Astrocyte (in vitro differentiated cells and primary cell): ENCODE results near the gene PPM1E. TPM values are rescaled to one million over a fixed set of nuclear protein-coding genes. Genes with fewer than 3 reads are reported as not detected.

Experiments used
- DNase-seq: peaks from one replicate; pipeline ENCODE4 v3.0.0-alpha.2; 2010; ENCODE audit warnings: low read depth
- FAIRE-seq: peaks from 2 replicates; lab custom pipeline; 2011; peaks lifted over from hg19 to GRCh38; lab: Jason Lieb, UNC
- H2AFZ ChIP-seq: 2 replicates; pipeline ENCODE4 v1.6.0; 2012; ENCODE audit warnings: low read depth, low read length, inconsistent platforms
- H3K27ac ChIP-seq: 2 replicates; pipeline ENCODE4 v1.5.1; 2011; ENCODE audit warnings: low read depth, low read length, inconsistent platforms
- H3K27me3 ChIP-seq: 2 replicates; pipeline ENCODE4 v1.6.0; 2011; ENCODE audit warnings: low read length, inconsistent platforms; ENCODE audit not compliant: insufficient read depth
- H3K36me3 ChIP-seq: 2 replicates; pipeline ENCODE4 v1.5.1; 2011; ENCODE audit warnings: low read length, inconsistent platforms; ENCODE audit not compliant: insufficient read depth
- H3K4me1 ChIP-seq: 2 replicates; pipeline ENCODE4 v1.5.1; 2011; ENCODE audit warnings: low read length, inconsistent platforms; ENCODE audit not compliant: insufficient read depth
- H3K4me2 ChIP-seq: 2 replicates; pipeline ENCODE4 v1.6.0; 2012; ENCODE audit warnings: low read length, inconsistent platforms
- H3K4me3 ChIP-seq: 2 replicates; pipeline ENCODE4 v1.5.1; 2011; ENCODE audit warnings: low read depth, mild to moderate bottlenecking, low read length, inconsistent platforms; ENCODE audit not compliant: insufficient read depth
- H3K79me2 ChIP-seq: 2 replicates; pipeline ENCODE4 v1.6.0; 2012; ENCODE audit warnings: mild to moderate bottlenecking, low read length, inconsistent platforms; ENCODE audit not compliant: insufficient read depth
- H3K9ac ChIP-seq: 2 replicates; pipeline ENCODE4 v1.6.0; 2012; ENCODE audit warnings: mild to moderate bottlenecking, low read length, inconsistent platforms
- H3K9me3 ChIP-seq: 2 replicates; pipeline ENCODE4 v1.5.1; 2012; ENCODE audit warnings: low read depth, mild to moderate bottlenecking, low read length, inconsistent platforms; ENCODE audit not compliant: insufficient read depth
- H4K20me1 ChIP-seq: 2 replicates; pipeline ENCODE4 v1.6.0; 2012; ENCODE audit warnings: low read length, inconsistent platforms; ENCODE audit not compliant: insufficient read depth
- H3K27ac Mint-ChIP-seq: one replicate; pipeline ENCODE4 v1.8.0; 2021; ENCODE audit warnings: mild to moderate bottlenecking, mixed read lengths; ENCODE audit not compliant: unreplicated experiment
- H3K27me3 Mint-ChIP-seq: one replicate; pipeline ENCODE4 v1.8.0; 2021; ENCODE audit warnings: low read depth, mixed read lengths; ENCODE audit not compliant: unreplicated experiment
- H3K36me3 Mint-ChIP-seq: one replicate; pipeline ENCODE4 v1.8.0; 2021; ENCODE audit warnings: low read depth, mixed read lengths; ENCODE audit not compliant: unreplicated experiment
- H3K4me1 Mint-ChIP-seq: one replicate; pipeline ENCODE4 v1.8.0; 2021; ENCODE audit warnings: low read depth, mixed read lengths; ENCODE audit not compliant: unreplicated experiment
- H3K4me3 Mint-ChIP-seq: one replicate; pipeline ENCODE4 v1.8.0; 2021; ENCODE audit warnings: mild to moderate bottlenecking, moderate library complexity, mixed read lengths; ENCODE audit not compliant: unreplicated experiment
- H3K9me3 Mint-ChIP-seq: one replicate; pipeline ENCODE4 v1.8.0; 2021; ENCODE audit warnings: mild to moderate bottlenecking, mixed read lengths; ENCODE audit not compliant: unreplicated experiment
- CTCF ChIP-seq: IDR thresholded peaks from 2 replicates; pipeline ENCODE4 v1.5.1; 2011; ENCODE audit warnings: low read depth, mild to moderate bottlenecking, inconsistent platforms, low read length, moderate library complexity; ENCODE audit not compliant: insufficient read depth
- EZH2 ChIP-seq: IDR thresholded peaks from 2 replicates; pipeline ENCODE4 v1.6.1; 2012; ENCODE audit warnings: mild to moderate bottlenecking, low read length, inconsistent platforms; ENCODE audit not compliant: insufficient read depth
- total RNA-seq: library from RNA; stranded (reverse); gene quantifications from 2 replicates; pipeline ENCODE4 v1.2.1, GENCODE V29; 2021

The PPM1E gene
- total RNA-seq, 1 donor from 2014 or later, result 0.79 TPM

- Mint-ChIP-seq H3K4me3 (no peak overlapping the region), H3K4me1 (peaks cover 26% of the 10 kb centered on the region), H3K36me3 (peaks cover 3% of the 10 kb centered on the region), H3K27ac (no peak overlapping the region), H3K27me3 (no peaks in the 10 kb centered on the region), H3K9me3 (no peaks in the 10 kb centered on the region)
- Histone ChIP-seq H3K27me3 (no peaks in the 10 kb centered on the region), H3K9ac (no peak overlapping the region), H3K4me1 (peaks cover 30% of the 10 kb centered on the region), H2AFZ (no peak overlapping the region), H3K79me2 (no peaks in the 10 kb centered on the region), H3K4me2 (no peak overlapping the region), H3K36me3 (no peaks in the 10 kb centered on the region), H3K27ac (peak overlapping the region; percentile 63), H3K9me3 (no peaks in the 10 kb centered on the region), H4K20me1 (no peaks in the 10 kb centered on the region), H3K4me3 (no peak overlapping the region)
- no peak for TF ChIP-seq CTCF
- TF ChIP-seq EZH2, result no peak
- FAIRE-seq (no peak), DNase-seq (peak; percentile 34)
Observed at GRCh38 chr17:58995247-58995940, 239.7 kb downstream of the PPM1E start.

- FAIRE-seq (no peak), DNase-seq (no peak)
- Mint-ChIP-seq H3K9me3 (no peaks in the 10 kb centered on the region), H3K27ac (no peak overlapping the region), H3K27me3 (no peaks in the 10 kb centered on the region), H3K36me3 (peaks cover 3% of the 10 kb centered on the region), H3K4me1 (peaks cover 27% of the 10 kb centered on the region), H3K4me3 (no peak overlapping the region)
- peaks cover 31% of the 10 kb centered on the region for H3K4me1 ChIP-seq
- H3K4me2 ChIP-seq, result no peak overlapping the region
- TF ChIP-seq CTCF (no peak), EZH2 (no peak)
- H2AFZ ChIP-seq, result no peak overlapping the region
- H3K36me3 ChIP-seq, result no peaks in the 10 kb centered on the region
- H3K4me3 ChIP-seq, result no peak overlapping the region
- H3K27ac ChIP-seq, result no peak overlapping the region
- no peaks in the 10 kb centered on the region for H3K79me2 ChIP-seq
- H3K9me3 ChIP-seq, result no peaks in the 10 kb centered on the region
- H4K20me1 ChIP-seq, result no peaks in the 10 kb centered on the region
- H3K27me3 ChIP-seq, result no peaks in the 10 kb centered on the region
- H3K9ac ChIP-seq, result no peak overlapping the region
Observed at GRCh38 chr17:58996968-58997367, 241.3 kb downstream of the PPM1E start.

DNA sequence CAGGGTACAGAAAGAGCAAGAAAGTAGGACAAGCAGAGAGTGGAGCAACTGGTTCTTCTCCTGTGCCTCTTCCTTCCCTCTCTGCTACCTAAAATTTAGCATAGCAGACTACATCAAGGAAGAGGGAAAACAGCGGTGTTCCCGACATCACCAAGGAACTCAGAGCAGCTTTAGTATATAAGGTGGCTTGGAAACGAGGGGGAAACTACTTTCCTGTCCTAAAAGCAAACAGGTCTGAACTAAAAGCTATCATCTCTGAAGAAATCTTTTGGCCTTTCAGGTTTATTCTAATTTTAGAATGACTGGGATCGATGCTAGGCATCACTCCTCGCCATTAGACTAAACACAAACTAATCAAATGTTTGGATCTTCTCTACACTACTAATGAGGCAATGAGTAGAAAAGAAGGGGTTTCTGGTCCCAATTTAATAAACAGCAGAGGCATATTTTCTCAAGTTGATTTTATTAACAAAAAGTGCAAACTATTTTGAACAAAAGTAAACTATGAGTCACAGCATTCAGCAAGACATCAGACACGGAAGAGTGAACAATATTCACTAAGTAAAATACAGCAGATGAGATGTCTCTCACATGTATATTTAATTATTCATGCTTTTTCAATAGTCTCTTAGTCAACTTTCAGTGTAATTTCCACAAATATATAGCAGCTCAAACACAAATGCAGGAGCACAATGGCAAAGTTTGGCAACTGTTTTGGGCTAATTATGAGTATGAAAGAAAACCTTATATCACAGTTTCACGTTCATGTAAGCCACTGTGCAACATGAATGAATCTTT, 242.3 kb downstream of the PPM1E start:
- Histone ChIP-seq H3K4me1 (peaks cover 39% of the 10 kb centered on the region), H3K4me2 (peak overlapping the region; percentile 31), H3K79me2 (no peaks in the 10 kb centered on the region), H3K9me3 (no peaks in the 10 kb centered on the region), H2AFZ (no peak overlapping the region), H3K27ac (peak overlapping the region; percentile 34), H3K36me3 (no peaks in the 10 kb centered on the region), H4K20me1 (no peaks in the 10 kb centered on the region), H3K9ac (peak overlapping the region; percentile 18), H3K27me3 (no peaks in the 10 kb centered on the region), H3K4me3 (no peak overlapping the region)
- Mint-ChIP-seq H3K27ac (no peak overlapping the region), H3K36me3 (peaks cover 3% of the 10 kb centered on the region), H3K4me3 (peak overlapping the region; percentile 17), H3K27me3 (no peaks in the 10 kb centered on the region), H3K9me3 (no peaks in the 10 kb centered on the region), H3K4me1 (peaks cover 21% of the 10 kb centered on the region)
- FAIRE-seq (no peak), DNase-seq (peak; percentile 39)
- TF ChIP-seq CTCF (no peak), EZH2 (no peak)
